Measurements from ENCODE around the gene LGR5. TPM values are rescaled to one million over a fixed set of nuclear protein-coding genes. Genes with fewer than 3 reads are reported as not detected.

The LGR5 gene
- total and polyA plus RNA-seq, 2 donors (not counting 3 experiments of a cell fraction or from before 2014, with no cell fraction given): not detected

DNA sequence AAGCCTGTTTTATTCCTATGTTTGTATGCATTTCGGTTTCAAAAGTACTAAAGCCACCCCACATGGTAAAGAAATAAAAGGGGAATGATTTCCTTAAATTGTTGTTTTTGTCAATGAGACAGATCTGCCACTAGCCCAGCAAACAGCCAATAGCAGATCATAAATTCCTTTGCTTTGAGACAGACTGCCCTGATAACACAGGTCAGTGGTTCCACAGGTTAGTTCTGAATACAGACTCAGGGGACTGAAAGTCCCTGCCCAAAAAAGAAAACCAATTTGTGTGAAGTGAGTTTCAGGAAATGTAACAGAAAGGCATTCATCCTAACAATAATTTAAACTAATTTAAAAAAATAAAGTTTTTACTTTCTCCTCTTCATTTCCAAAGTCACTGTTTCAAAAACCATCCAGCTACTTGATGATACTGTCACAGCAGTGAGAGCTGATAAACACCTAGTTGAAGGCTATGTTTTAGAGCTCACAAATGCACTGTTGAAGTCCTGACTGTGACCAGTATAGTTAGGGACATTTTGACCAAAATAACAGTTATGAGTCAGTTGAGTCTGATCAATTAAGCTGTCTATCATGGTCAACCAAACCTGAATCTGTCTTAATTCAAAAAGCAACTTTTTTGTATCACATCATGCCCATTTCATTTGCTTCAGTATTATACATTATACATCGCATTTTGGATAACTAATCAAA lies 77.7 kb downstream of the LGR5 start:
- no peak overlapping the region for H3K9ac ChIP-seq (replicated peaks; ENCODE audit: extremely low read depth, insufficient read depth, low read length)
- H3K36me3 ChIP-seq (ENCODE audit: control insufficient read depth in 2 of 2, extremely low read depth in 1 of 2, insufficient read depth in 2 of 2, low read length in 2 of 2): no peaks in the 10 kb centered on the region
- FAIRE-seq (no peak), DNase-seq (ENCODE audit: low read depth, low spot score) (no peak)
- no peak for TF ChIP-seq POLR2A (IDR thresholded peaks at IDR 0.05; ENCODE audit: low read depth, low read length)
- no peak for TF ChIP-seq FOS (IDR thresholded peaks at IDR 0.05; ENCODE audit: borderline replicate concordance, insufficient read depth, low read length)
- no peak for TF ChIP-seq MYC (IDR thresholded peaks at IDR 0.05; ENCODE audit: low read depth, low read length)
- TF ChIP-seq CTCF (IDR thresholded peaks at IDR 0.05; ENCODE audit: extremely low read depth in 1 of 2, insufficient read depth in 1 of 2, low read depth in 1 of 2, low read length in 2 of 2): no peak
- TF ChIP-seq MAX (IDR thresholded peaks at IDR 0.05; ENCODE audit: insufficient read depth, insufficient read length): no peak
- no peak for TF ChIP-seq JUN (IDR thresholded peaks at IDR 0.05; ENCODE audit: borderline replicate concordance, insufficient read depth, insufficient read length, low read depth)
- TF ChIP-seq GATA2 (IDR thresholded peaks at IDR 0.05; ENCODE audit: insufficient read depth, insufficient read length, low read depth, low read length): no peak
- no peak for TF ChIP-seq POLR2AphosphoS5 (IDR thresholded peaks at IDR 0.05; ENCODE audit: insufficient read depth, low read depth, low read length)
- no peak for TF ChIP-seq EZH2 (IDR thresholded peaks at IDR 0.05; ENCODE audit: borderline replicate concordance, low read depth, low read length, severe bottlenecking)
- H3K9me1 ChIP-seq (replicated peaks; ENCODE audit: control insufficient read depth, extremely low read depth, insufficient read depth, low read length): no peaks in the 10 kb centered on the region
- dilution Hi-C loops (cut with MboI; ENCODE audit: extremely low pct_ligation_motif_present, low sequenced_read_pairs): no loop called here
- H3K4me3 ChIP-seq (replicated peaks in 1 of 3; ENCODE audit: insufficient read depth in 1 of 3, low read depth in 1 of 3, low read length in 3 of 3): no peak overlapping the region
- no TSS peak for BruUV-seq (replicated peaks)
- H3K4me2 ChIP-seq (ENCODE audit: insufficient read depth, low read length): no peak overlapping the region
- POLR2A ChIA-PET: no interaction called here
- no peak overlapping the region for H3K27ac ChIP-seq (ENCODE audit: insufficient read depth, low read depth, low read length)
- no peaks in the 10 kb centered on the region for H3K79me2 ChIP-seq (ENCODE audit: control insufficient read depth, insufficient read depth, low read length)
- H2AFZ ChIP-seq (ENCODE audit: low read depth, low read length): no peak overlapping the region
- no peaks in the 10 kb centered on the region for H3K27me3 ChIP-seq (ENCODE audit: control insufficient read depth in 2 of 2, insufficient read depth in 2 of 2, low read length in 2 of 2)
- intact Hi-C loops (cut with micrococcal nuclease): no loop called here
- no peaks in the 10 kb centered on the region for H3K4me1 ChIP-seq (ENCODE audit: control insufficient read depth, extremely low read depth, insufficient read depth, low read length)
- no peaks in the 10 kb centered on the region for H3K9me3 ChIP-seq (replicated peaks; ENCODE audit: control insufficient read depth, insufficient read depth, low read length)
- CTCF ChIA-PET: no interaction called here
- no peaks in the 10 kb centered on the region for H4K20me1 ChIP-seq (replicated peaks; ENCODE audit: control insufficient read depth, extremely low read depth, insufficient read depth, low read length)

All from endothelial cell of umbilical vein (primary cell).